Astrocyte (in vitro differentiated cells and primary cell): ENCODE data around the gene PPP2R2B.

Experiments
- CTCF ChIP-seq: IDR thresholded peaks from 2 replicates; pipeline ENCODE4 v1.5.1; 2011; ENCODE audit warnings: low read depth, mild to moderate bottlenecking, inconsistent platforms, low read length, moderate library complexity; ENCODE audit not compliant: insufficient read depth
- EZH2 ChIP-seq: IDR thresholded peaks from 2 replicates; pipeline ENCODE4 v1.6.1; 2012; ENCODE audit warnings: mild to moderate bottlenecking, low read length, inconsistent platforms; ENCODE audit not compliant: insufficient read depth

DNA sequence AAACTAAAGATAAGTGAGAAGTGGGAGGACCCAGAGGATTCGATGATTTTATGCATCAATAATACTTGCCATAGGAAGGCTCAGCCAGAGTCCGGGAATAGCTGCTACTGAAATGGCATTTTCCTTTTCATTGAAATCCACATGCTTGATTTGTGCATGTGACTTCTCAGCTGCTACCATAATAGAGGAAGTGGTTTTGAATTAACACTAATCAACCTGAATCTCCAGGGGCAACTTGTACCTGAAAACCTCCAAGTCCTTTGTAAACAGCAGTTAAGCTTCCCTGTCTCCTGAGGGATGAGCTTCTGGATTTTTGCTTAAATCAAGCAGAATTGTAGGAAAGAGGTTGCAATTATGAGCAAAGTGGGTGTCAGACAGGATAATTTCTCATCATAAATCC lies 124.9 kb downstream of the PPP2R2B start:
- no peak for TF ChIP-seq CTCF
- TF ChIP-seq EZH2 = no peak
